HepG2 (cell line): ENCODE results near the gene KLHL11. TPM values are rescaled to one million over a fixed set of nuclear protein-coding genes. Genes with fewer than 3 reads are reported as not detected.
A peak's percentile ranks its signal among the peaks of the same experiment; 100 is the strongest.

Experiments
- FOXK2 ChIP-seq: fragments of 450-650 bp; IDR thresholded peaks from 2 replicates; pipeline ENCODE4 v1.6.1; 2016
- HDAC2 ChIP-seq: sonication (generic); formaldehyde crosslinking; IDR thresholded peaks from 2 replicates; pipeline ENCODE4 v1.4.0; 2020; ENCODE audit warnings: missing genetic modification reagents
- HMG20B ChIP-seq: conservative IDR thresholded peaks from 2 replicates; pipeline ENCODE4 v1.6.1; 2016; ENCODE audit warnings: missing genetic modification reagents, missing compliant biosample characterization
- IRX3 ChIP-seq: sonication (generic); formaldehyde crosslinking; IDR thresholded peaks from 2 replicates; pipeline ENCODE4 v1.8.1; 2023; ENCODE audit warnings: mild to moderate bottlenecking, low read depth, missing genetic modification reagents, borderline replicate concordance
- JDP2 ChIP-seq: sonication (generic); formaldehyde crosslinking; IDR thresholded peaks from 2 replicates; pipeline ENCODE4 v1.8.1; 2022; ENCODE audit warnings: missing genetic modification reagents, borderline replicate concordance
- KLF16 ChIP-seq, 2 experiments: sonication (generic) in 1 of 2; formaldehyde crosslinking in 1 of 2; IDR thresholded peaks; 2 replicates each; pipeline versions ENCODE4 v1.6.1 to v1.8.0; 2016 to 2023; ENCODE audit warnings: missing genetic modification reagents in 2 of 2, missing compliant biosample characterization in 1 of 2
- MLLT10 ChIP-seq: sonication (generic); formaldehyde crosslinking; IDR thresholded peaks from 2 replicates; pipeline ENCODE4 v1.4.0; 2020; ENCODE audit warnings: missing genetic modification reagents
- NFE2L2 ChIP-seq: fragments of 150-350 bp; IDR thresholded peaks from 2 replicates; pipeline ENCODE4 v1.6.1; 2014; ENCODE audit warnings: low read length
- NFKB2 ChIP-seq: sonication (generic); formaldehyde crosslinking; IDR thresholded peaks from 2 replicates; pipeline ENCODE4 v1.4.0; 2020; ENCODE audit warnings: missing genetic modification reagents, borderline replicate concordance
- NR3C1 ChIP-seq: sonication (generic); formaldehyde crosslinking; IDR thresholded peaks from 2 replicates; pipeline ENCODE4 v1.4.0; 2020; ENCODE audit warnings: missing genetic modification reagents
- PHF8 ChIP-seq: sonication (generic); formaldehyde crosslinking; IDR thresholded peaks from 2 replicates; pipeline ENCODE4 v1.5.0; 2020; ENCODE audit warnings: missing genetic modification reagents
- TAF15 ChIP-seq: fragments of 200-400 bp; formaldehyde crosslinking; IDR thresholded peaks from one replicate; pipeline ENCODE4 v1.6.1; 2018; ENCODE audit warnings: mild to moderate bottlenecking, low read depth, low read length; ENCODE audit not compliant: poor library complexity, severe bottlenecking
- ZNF564 ChIP-seq: sonication (generic); formaldehyde crosslinking; IDR thresholded peaks from 2 replicates; pipeline ENCODE4 v1.8.1; 2023; ENCODE audit warnings: mild to moderate bottlenecking, missing genetic modification reagents
- ZNF614 ChIP-seq: IDR thresholded peaks from 2 replicates; pipeline ENCODE4 v1.6.1; 2018; ENCODE audit warnings: missing biosample characterization, missing genetic modification reagents, inconsistent platforms, borderline replicate concordance
- polyA plus RNA-seq, 8 experiments: library from polyadenylated mRNA; depleted of rRNA in 3 of 8; stranded (reverse) in 7 of 8; unstranded in 1 of 8; fragments of >200 nt; fragmentation: Illumina TruSeq in 4 of 8; extraction: Trizol in 4 of 8; gene quantifications; 2 replicates each; pipeline versions ENCODE4 v1.2.1 to v1.2.3, GENCODE V29; 2011 to 2016; ENCODE audit warnings: low read depth in 4 of 8, missing spikeins in 1 of 8, mixed read lengths in 1 of 8; ENCODE audit not compliant: insufficient read depth in 1 of 8
- total RNA-seq, 5 experiments: library from RNA; depleted of rRNA; stranded (reverse); fragments of >200 nt; fragmentation: Illumina TruSeq; extraction: Trizol; gene quantifications; 2 replicates each; pipeline ENCODE4 v1.2.3, GENCODE V29; 2016; ENCODE audit warnings: low read depth in 1 of 5
- TF ChIP-seq, protein P1 (sequence below): sonication (generic); formaldehyde crosslinking; IDR thresholded peaks from 2 replicates; pipeline ENCODE4 v1.4.0; 2020; ENCODE audit warnings: mild to moderate bottlenecking, missing genetic modification reagents
- TF ChIP-seq, protein P2 (sequence below): sonication (generic); formaldehyde crosslinking; IDR thresholded peaks from 2 replicates; pipeline ENCODE4 v1.4.0; 2020; ENCODE audit warnings: missing genetic modification reagents
- TF ChIP-seq, protein P3 (sequence below), 2 experiments: sonication (generic) in 1 of 2; formaldehyde crosslinking in 1 of 2; IDR thresholded peaks; 2 replicates each; pipeline versions ENCODE4 v1.5.1 to v1.6.1; 2011 to 2020; ENCODE audit warnings: borderline replicate concordance in 1 of 2, low read depth in 1 of 2, low read length in 1 of 2, mild to moderate bottlenecking in 1 of 2, missing genetic modification reagents in 1 of 2, moderate library complexity in 1 of 2
- TF ChIP-seq, protein P4 (sequence below): sonication (generic); formaldehyde crosslinking; IDR thresholded peaks from 2 replicates; pipeline ENCODE4 v1.9.0; 2021; ENCODE audit warnings: missing genetic modification reagents, borderline replicate concordance

The KLHL11 gene
- total and polyA plus RNA-seq, 2 of the 13 experiments (the other 11 are each of a cell fraction or from before 2014, with no cell fraction given): 7.7 to 27.5 TPM

DNA sequence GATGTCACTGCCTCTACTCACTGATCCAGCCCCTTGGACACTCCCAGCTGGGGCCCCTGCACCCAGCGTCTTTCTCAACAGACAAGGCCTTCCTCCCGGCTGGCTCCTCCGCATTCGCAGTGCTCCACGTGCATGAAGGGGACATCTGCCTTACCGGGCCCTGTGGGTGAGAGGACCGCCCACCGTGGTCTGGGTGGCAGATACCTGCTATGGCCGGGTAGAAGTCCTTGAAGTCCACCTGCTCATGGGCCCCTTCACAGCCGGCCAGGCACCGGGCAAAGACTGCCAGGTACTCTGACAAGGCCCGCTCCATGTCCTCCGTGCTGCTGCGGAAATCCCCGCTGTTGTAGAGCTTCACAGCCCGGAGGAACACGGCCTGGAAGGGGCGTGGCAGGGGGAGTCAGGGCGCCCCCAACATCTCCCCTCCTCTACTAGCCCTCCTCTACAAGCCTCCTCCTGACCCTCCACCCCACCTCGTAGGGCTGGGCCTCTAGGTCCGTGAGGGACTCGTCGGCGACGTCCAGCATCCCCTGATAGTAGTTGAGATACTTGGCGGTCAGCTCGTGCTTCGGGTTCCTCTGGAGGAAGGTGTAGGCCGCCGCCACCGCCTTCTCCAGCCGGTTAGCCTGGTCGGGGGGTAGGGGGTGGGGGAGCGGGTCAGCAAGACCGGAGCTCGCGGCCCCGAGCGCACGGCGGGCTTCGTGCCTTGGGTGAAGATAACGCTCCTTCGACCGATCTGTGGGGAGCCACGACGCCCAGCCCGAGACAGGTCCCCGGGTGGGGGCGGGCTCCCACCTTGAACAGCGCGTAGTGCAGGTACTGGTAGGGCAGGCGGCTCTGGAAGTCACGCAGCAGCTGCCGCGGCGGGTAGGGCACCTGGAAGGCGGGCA, 54.3 kb downstream of the KLHL11 start (continued):
- TF ChIP-seq HMG20B (CRISPR knock-in tag): 0 out of 2 replicates have a peak, but pooled peaks have one; percentile 13
- peak; percentile 22; the same call in 1 of the 2 replicates for TF ChIP-seq ZNF614 (CRISPR knock-in tag)
- TF ChIP-seq, protein P1, sequence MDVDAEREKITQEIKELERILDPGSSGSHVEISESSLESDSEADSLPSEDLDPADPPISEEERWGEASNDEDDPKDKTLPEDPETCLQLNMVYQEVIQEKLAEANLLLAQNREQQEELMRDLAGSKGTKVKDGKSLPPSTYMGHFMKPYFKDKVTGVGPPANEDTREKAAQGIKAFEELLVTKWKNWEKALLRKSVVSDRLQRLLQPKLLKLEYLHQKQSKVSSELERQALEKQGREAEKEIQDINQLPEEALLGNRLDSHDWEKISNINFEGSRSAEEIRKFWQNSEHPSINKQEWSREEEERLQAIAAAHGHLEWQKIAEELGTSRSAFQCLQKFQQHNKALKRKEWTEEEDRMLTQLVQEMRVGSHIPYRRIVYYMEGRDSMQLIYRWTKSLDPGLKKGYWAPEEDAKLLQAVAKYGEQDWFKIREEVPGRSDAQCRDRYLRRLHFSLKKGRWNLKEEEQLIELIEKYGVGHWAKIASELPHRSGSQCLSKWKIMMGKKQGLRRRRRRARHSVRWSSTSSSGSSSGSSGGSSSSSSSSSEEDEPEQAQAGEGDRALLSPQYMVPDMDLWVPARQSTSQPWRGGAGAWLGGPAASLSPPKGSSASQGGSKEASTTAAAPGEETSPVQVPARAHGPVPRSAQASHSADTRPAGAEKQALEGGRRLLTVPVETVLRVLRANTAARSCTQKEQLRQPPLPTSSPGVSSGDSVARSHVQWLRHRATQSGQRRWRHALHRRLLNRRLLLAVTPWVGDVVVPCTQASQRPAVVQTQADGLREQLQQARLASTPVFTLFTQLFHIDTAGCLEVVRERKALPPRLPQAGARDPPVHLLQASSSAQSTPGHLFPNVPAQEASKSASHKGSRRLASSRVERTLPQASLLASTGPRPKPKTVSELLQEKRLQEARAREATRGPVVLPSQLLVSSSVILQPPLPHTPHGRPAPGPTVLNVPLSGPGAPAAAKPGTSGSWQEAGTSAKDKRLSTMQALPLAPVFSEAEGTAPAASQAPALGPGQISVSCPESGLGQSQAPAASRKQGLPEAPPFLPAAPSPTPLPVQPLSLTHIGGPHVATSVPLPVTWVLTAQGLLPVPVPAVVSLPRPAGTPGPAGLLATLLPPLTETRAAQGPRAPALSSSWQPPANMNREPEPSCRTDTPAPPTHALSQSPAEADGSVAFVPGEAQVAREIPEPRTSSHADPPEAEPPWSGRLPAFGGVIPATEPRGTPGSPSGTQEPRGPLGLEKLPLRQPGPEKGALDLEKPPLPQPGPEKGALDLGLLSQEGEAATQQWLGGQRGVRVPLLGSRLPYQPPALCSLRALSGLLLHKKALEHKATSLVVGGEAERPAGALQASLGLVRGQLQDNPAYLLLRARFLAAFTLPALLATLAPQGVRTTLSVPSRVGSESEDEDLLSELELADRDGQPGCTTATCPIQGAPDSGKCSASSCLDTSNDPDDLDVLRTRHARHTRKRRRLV (CRISPR knock-in tag): no peak
- TF ChIP-seq KLF16 (CRISPR knock-in tag; IDR thresholded peaks at IDR 0.05): no peak; a peak in 1 of 4 replicates
- TF ChIP-seq MLLT10 (CRISPR knock-in tag): no peak
- TF ChIP-seq, protein P2, sequence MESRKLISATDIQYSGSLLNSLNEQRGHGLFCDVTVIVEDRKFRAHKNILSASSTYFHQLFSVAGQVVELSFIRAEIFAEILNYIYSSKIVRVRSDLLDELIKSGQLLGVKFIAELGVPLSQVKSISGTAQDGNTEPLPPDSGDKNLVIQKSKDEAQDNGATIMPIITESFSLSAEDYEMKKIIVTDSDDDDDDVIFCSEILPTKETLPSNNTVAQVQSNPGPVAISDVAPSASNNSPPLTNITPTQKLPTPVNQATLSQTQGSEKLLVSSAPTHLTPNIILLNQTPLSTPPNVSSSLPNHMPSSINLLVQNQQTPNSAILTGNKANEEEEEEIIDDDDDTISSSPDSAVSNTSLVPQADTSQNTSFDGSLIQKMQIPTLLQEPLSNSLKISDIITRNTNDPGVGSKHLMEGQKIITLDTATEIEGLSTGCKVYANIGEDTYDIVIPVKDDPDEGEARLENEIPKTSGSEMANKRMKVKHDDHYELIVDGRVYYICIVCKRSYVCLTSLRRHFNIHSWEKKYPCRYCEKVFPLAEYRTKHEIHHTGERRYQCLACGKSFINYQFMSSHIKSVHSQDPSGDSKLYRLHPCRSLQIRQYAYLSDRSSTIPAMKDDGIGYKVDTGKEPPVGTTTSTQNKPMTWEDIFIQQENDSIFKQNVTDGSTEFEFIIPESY (CRISPR knock-in tag): 0 out of 2 replicates have a peak, but pooled peaks have one; percentile 16
- no peak for TF ChIP-seq TAF15
- TF ChIP-seq, protein P3, sequence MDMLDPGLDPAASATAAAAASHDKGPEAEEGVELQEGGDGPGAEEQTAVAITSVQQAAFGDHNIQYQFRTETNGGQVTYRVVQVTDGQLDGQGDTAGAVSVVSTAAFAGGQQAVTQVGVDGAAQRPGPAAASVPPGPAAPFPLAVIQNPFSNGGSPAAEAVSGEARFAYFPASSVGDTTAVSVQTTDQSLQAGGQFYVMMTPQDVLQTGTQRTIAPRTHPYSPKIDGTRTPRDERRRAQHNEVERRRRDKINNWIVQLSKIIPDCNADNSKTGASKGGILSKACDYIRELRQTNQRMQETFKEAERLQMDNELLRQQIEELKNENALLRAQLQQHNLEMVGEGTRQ (IDR thresholded peaks at IDR 0.05; ENCODE audit: low read depth, low read length): no peak
- TF ChIP-seq, protein P3 (CRISPR knock-in tag; IDR thresholded peaks at IDR 0.05; ENCODE audit: borderline replicate concordance): no peak
- no peak for TF ChIP-seq IRX3
- no peak for TF ChIP-seq NR3C1 (CRISPR knock-in tag)
- TF ChIP-seq JDP2 (CRISPR knock-in tag): no peak
- 0 out of 2 replicates have a peak, but pooled peaks have one; percentile 20 for TF ChIP-seq HDAC2 (CRISPR knock-in tag)
- no peak for TF ChIP-seq NFKB2 (CRISPR knock-in tag)
- TF ChIP-seq, protein P4, sequence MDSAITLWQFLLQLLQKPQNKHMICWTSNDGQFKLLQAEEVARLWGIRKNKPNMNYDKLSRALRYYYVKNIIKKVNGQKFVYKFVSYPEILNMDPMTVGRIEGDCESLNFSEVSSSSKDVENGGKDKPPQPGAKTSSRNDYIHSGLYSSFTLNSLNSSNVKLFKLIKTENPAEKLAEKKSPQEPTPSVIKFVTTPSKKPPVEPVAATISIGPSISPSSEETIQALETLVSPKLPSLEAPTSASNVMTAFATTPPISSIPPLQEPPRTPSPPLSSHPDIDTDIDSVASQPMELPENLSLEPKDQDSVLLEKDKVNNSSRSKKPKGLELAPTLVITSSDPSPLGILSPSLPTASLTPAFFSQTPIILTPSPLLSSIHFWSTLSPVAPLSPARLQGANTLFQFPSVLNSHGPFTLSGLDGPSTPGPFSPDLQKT: no peak
- peak; percentile 100 for TF ChIP-seq ZNF564 (CRISPR knock-in tag)
- no peak for TF ChIP-seq FOXK2
- TF ChIP-seq NFE2L2: no peak
- peak; percentile 34; the same call in 1 of the 2 replicates for TF ChIP-seq PHF8
